Left lung (tissue), 10 donors: Measurements from ENCODE around the gene SPTLC3. TPM values are rescaled to one million over a fixed set of nuclear protein-coding genes. Genes with fewer than 3 reads are reported as not detected.

Experiments
- ATAC-seq: fragments of 200-7000 bp; cut with Tn5 transposase; one replicate; pipeline ENCODE4 v1.9.1; 2020; ENCODE audit warnings: moderate library complexity
- DNase-seq, 4 donors: peaks; one replicate each; pipeline ENCODE4 v3.0.0-alpha.2; 2013 to 2020
- H3K27ac ChIP-seq, 2 donors: fragments of 200-600 bp; sonication (generic) in 1 of 2; one replicate each; pipeline versions ENCODE4 v1.5.0 to v1.8.0; 2020 to 2021
- H3K27me3 ChIP-seq, 2 donors: fragments of 200-600 bp; sonication (generic) in 1 of 2; one replicate each; pipeline versions ENCODE4 v1.5.0 to v1.8.0; 2020 to 2021
- H3K36me3 ChIP-seq, 2 donors: fragments of 200-600 bp; sonication (generic) in 1 of 2; one replicate each; pipeline versions ENCODE4 v1.5.0 to v1.8.0; 2020 to 2021
- H3K4me1 ChIP-seq, 2 donors: fragments of 200-600 bp; one replicate each; pipeline ENCODE4 v1.8.0; 2021
- H3K4me3 ChIP-seq, 2 donors: fragments of 200-600 bp; sonication (generic) in 1 of 2; one replicate each; pipeline versions ENCODE4 v1.5.0 to v1.8.0; 2020 to 2021; ENCODE audit warnings: mild to moderate bottlenecking in 1 of 2
- H3K9me3 ChIP-seq, 2 donors: fragments of 200-600 bp; sonication (generic) in 1 of 2; one replicate each; pipeline versions ENCODE4 v1.5.0 to v1.8.0; 2020 to 2021
- intact Hi-C, 2 donors: fragments of 100-400 bp; cut with DNase I; formaldehyde crosslinking; loops; one replicate each; pipeline versions ENCODE4 v1.11.2 to v1.14.2; 2022
- polyA plus RNA-seq, 6 donors: library from polyadenylated mRNA; unstranded; fragments of 120-200 nt; gene quantifications; one replicate each; pipeline ENCODE4 v1.2.1, GENCODE V29; 2013; ENCODE audit not compliant: insufficient read length in 6 of 6
- total RNA-seq, 2 donors: library from RNA; stranded (reverse); fragmentation: NEBNext Ultra II Directional; extraction: Animal tissue kit (Norgen Biotek cat#: 25700); gene quantifications; one replicate each; pipeline ENCODE4 v1.2.1, GENCODE V29; 2021
- TF ChIP-seq, protein P1 (sequence below), 2 donors: fragments of 200-600 bp; sonication (generic) in 1 of 2; IDR thresholded peaks; one replicate each; pipeline versions ENCODE4 v1.5.0 to v1.8.0; 2021; ENCODE audit warnings: antibody characterized with exemption in 2 of 2
- donor health status: DM: no; HTN: yes; CAD: no.
- donor health status: DM: no; HTN: no; CAD: no.

The SPTLC3 gene
- total and polyA plus RNA-seq, 8 donors: 10.4 to 25.0 (median 13.9) TPM

DNA sequence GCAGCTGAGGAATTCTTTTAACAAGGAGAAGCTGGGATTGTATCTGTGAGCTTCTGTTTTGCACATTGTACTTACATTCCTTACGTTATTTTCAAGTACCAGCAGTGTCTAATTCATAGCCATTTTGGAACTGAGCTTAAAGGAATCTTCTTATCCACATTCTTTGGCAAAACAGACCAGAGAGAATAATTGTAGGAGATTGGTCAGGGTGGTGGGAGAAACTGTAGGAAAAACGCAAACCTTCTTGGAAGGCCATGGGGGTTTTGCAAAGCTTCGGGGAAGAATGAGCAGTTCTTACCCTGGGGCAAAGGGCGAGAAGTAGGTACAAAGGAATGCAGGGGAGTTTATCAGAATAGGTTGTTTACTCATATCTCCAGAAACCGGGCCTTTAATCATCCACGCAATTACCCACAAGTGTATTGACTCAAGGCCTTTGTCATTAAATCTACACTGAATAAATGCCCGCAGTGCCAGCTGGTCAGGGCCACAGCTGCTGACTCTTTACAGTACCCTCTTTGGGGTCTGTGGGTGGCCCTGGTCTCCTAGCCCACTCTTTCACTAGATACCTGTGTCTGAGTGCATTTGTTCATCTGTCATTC, 39.6 kb upstream of the SPTLC3 start:
- intact Hi-C loops: no loop called here
- no peak for ATAC-seq
- Histone ChIP-seq H3K36me3 (no peaks in the 10 kb centered on the region), H3K27me3 (no peaks in the 10 kb centered on the region), H3K27ac (no peak overlapping the region), H3K4me3 (no peak overlapping the region), H3K9me3 (no peaks in the 10 kb centered on the region), H3K4me1 (no peaks in the 10 kb centered on the region)
- no peak for DNase-seq
- TF ChIP-seq, protein P1, sequence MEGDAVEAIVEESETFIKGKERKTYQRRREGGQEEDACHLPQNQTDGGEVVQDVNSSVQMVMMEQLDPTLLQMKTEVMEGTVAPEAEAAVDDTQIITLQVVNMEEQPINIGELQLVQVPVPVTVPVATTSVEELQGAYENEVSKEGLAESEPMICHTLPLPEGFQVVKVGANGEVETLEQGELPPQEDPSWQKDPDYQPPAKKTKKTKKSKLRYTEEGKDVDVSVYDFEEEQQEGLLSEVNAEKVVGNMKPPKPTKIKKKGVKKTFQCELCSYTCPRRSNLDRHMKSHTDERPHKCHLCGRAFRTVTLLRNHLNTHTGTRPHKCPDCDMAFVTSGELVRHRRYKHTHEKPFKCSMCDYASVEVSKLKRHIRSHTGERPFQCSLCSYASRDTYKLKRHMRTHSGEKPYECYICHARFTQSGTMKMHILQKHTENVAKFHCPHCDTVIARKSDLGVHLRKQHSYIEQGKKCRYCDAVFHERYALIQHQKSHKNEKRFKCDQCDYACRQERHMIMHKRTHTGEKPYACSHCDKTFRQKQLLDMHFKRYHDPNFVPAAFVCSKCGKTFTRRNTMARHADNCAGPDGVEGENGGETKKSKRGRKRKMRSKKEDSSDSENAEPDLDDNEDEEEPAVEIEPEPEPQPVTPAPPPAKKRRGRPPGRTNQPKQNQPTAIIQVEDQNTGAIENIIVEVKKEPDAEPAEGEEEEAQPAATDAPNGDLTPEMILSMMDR (IDR thresholded peaks at IDR 0.05): no peak

- DNase-seq (peak in 2 of 4 donors; percentile 18 to 52), ATAC-seq (peak; percentile 87)
- TF ChIP-seq, protein P1 (IDR thresholded peaks at IDR 0.05): peak in 1 of 2 donors; percentile 59
- H3K36me3 ChIP-seq: no peaks in the 10 kb centered on the region
- no peaks in the 10 kb centered on the region for H3K27me3 ChIP-seq
- H3K4me3 ChIP-seq: no peak overlapping the region
- H3K9me3 ChIP-seq: no peaks in the 10 kb centered on the region
- no peak overlapping the region for H3K27ac ChIP-seq
- intact Hi-C loops: loop anchor here in 1 of 2 donors (5.0 kb wide), 1 partner anchor 137 kb away; no protein-coding TSS in a partner anchor
- no peaks in the 10 kb centered on the region for H3K4me1 ChIP-seq
These were observed 38.4 kb upstream of the SPTLC3 start for GRCh38 chr20:12970372-12970821.

- intact Hi-C loops: no loop called here
- ATAC-seq (peak; percentile 37), DNase-seq (no peak)
- no peaks in the 10 kb centered on the region for H3K36me3 ChIP-seq
- TF ChIP-seq, protein P1 (IDR thresholded peaks at IDR 0.05): no peak
- no peak overlapping the region for H3K4me3 ChIP-seq
- no peaks in the 10 kb centered on the region for H3K27me3 ChIP-seq
- H3K27ac ChIP-seq: no peak overlapping the region
- no peaks in the 10 kb centered on the region for H3K4me1 ChIP-seq
- no peaks in the 10 kb centered on the region for H3K9me3 ChIP-seq
These were observed 32.8 kb upstream of the SPTLC3 start for GRCh38 chr20:12975833-12976608.

DNA sequence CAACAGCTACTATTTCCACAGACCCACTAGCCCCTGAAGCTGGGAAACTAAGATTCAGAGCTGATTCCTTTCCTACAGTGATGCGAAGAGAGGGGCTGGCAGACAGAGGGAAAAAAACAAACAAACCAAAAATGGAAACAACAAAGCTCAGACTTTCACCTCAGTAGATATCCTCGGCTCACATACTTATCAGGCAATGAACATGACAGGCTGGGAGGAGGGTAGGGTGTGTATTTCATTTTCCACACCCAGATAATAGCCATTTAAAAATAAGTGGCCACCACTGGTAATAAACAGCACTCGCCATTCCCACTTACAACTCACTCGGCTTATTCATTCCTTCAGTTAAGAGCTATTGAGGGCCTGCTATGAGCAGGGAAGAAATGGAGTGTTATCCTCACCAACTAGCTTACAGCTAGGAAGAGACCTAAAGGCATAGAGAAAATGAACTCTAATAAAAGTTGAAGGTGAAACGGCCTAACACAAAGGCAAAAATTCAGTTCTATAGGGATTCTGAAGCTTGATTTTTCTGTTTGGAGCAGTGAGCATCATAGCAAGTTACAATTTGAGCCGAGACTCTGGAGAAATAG, 32.0 kb upstream of the SPTLC3 start:
- Histone ChIP-seq H3K4me3 (no peak overlapping the region), H3K36me3 (no peaks in the 10 kb centered on the region), H3K27me3 (no peaks in the 10 kb centered on the region), H3K9me3 (no peaks in the 10 kb centered on the region), H3K4me1 (no peaks in the 10 kb centered on the region), H3K27ac (no peak overlapping the region)
- TF ChIP-seq, protein P1 (IDR thresholded peaks at IDR 0.05): no peak
- DNase-seq (no peak), ATAC-seq (peak; percentile 82)
- intact Hi-C loops: no loop called here
